COR-L47 (cell line): ENCODE measurements around the gene MTHFD2.
A peak's percentile ranks its signal among the peaks of the same experiment; 100 is the strongest.
"Not testable (repeated sequence)": the region's sequence is repeated elsewhere in the genome, so short reads cannot be mapped to it uniquely, and the experiment has no call there.

Experiments
- DNase-seq: peaks from one replicate; lab custom pipeline; 2025; lab: John Stamatoyannopoulos, UW

The MTHFD2 gene

GRCh38 chr2:74228772-74229171 lies 30.4 kb downstream of the MTHFD2 start:
- DNase-seq, result no peak

DNA sequence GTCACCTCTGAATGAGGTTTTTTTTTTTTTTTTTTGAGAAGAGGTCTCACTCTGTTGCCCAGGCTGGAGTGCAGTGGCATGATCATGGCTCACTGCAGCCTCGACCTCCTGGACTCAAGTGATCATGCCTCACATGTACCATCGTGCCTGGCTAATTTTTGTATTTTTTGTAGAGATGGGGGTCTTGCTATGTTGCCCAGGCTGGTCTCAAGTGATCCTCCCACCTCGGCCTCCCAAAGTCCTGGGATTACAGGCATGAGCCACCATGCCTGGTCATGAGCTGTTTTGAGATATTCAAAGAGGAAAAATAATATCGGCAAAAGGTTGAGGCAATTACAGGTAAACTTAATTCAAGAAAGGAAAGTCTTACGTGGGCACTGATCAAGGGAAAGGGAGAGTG lies 31.4 kb downstream of the MTHFD2 start:
- DNase-seq, result not testable (repeated sequence)

DNA sequence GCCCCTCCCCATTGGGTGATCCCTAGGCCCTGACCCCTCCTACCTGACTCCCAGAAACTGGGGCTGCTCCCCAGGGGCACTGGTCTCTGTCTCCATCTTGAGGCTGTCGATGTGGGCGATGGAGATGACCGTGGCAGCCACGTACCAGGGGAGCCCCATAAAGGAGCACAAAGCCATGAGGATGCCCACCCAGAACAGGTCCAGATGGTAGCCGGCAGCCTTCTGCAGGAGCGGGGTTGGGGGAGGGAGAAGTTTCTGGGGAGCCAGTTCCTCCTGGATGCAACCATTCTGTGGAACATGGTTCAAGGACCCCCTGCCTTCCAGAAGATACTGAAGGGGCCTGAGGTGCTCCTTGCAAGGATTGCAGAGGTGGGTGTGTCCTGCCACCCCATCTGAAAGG lies 34.0 kb downstream of the MTHFD2 start:
- DNase-seq, result no peak

- DNase-seq, result peak; percentile 46
Observed at GRCh38 chr2:74233648-74234047, 35.2 kb downstream of the MTHFD2 start.

DNA sequence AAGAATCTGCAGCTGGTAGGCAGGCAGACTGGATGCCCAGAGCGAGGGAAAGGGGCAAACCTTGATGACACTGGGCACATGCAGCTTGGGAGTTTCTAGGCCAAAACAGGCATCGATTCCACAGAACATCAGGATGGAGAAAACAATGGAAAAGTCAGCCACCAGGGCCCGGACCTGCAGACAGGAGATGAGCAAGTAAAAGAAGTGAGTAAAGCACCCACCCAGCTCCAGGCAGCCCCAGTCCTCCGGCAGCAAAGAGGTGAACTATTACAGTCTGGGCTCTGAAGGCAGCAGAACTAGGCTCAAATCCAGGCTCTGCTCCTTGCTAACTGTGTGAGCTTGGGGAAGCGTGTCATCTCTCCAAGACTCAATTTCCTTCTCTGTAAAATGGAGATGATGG lies 36.6 kb downstream of the MTHFD2 start:
- DNase-seq, result no peak

DNA sequence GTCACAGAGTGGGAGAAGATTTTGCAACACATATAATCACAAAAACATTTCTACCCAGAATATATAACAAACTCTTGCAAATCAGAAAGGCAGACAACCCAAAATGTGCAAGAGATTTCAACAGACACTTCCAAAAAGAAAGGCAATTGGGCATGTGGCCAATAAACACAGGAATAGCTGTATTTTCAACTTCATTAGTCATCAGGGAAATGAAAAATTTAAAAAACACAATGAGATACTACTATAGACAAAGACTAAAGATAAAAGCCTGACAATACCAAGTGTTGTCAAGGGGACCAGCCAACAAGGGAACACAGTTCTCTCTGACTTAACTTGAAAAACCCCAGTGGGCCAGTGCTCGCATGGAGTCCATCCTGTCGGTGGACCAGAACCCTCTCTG lies 40.5 kb downstream of the MTHFD2 start:
- DNase-seq, result no peak

GRCh38 chr2:74239346-74239745 lies 40.9 kb downstream of the MTHFD2 start:
- DNase-seq, result no peak

GRCh38 chr2:74242354-74243071 lies 44.1 kb downstream of the MTHFD2 start:
- DNase-seq, result no peak

- DNase-seq, result no peak
Observed at GRCh38 chr2:74244286-74244685, 45.9 kb downstream of the MTHFD2 start.

GRCh38 chr2:74246496-74247195 lies 48.2 kb downstream of the MTHFD2 start:
- DNase-seq, result no peak

DNA sequence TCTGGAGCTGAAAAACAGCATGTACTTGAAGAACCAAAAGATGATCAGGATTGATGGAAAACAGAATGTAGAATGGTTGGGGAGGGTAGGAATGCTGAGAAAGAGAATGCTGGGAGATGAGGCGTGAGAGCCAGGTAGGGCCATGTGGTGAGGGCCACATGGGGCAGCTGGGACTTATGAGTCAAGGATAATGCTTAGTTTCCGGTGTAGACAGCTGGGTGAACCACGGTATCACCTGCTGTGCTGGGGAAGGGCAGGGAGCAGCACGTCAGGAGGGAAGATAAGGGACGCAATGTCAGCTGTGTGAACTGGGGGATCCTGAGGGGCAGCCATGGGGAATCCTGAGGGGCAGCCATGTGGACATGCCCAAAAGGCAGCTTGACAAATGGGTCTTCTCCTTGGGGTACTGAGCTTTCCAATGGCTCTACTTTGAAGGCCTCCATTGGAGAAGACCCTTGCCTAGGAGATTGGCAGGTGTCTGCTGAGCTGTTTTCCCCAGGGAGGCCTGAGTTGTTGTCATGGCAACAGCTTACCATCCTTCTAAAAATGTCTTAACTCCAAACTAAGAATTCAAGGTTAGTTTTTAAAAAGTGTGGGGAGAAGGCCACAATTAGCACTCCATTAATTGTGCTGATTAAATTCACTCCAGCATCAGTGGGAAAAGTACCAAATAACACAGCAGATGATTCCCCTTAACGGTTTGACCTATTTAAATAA lies 51.1 kb downstream of the MTHFD2 start:
- no peak for DNase-seq

- peak; percentile 53 for DNase-seq
Observed at GRCh38 chr2:74250189-74250631, 51.8 kb downstream of the MTHFD2 start.

DNA sequence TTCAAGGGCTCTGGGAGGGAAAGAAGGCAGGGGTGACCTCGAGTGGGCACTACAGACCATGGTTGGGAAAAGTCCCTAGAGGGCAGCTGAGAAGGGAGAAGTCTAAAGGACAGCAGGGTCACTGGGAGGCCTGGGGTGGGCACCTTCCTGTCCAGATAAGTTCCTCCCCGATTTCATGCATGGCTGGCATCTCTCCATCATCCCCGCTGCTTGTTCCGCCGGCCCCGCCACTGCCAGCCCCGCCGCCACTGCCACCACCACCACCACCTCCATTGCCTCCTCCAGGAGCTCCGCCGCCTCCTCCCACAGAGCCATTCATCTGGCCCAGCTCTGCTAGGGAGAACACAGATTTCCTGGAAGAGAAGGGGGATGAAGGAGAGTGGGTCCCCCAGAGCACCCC lies 53.6 kb downstream of the MTHFD2 start:
- DNase-seq, result no peak

DNA sequence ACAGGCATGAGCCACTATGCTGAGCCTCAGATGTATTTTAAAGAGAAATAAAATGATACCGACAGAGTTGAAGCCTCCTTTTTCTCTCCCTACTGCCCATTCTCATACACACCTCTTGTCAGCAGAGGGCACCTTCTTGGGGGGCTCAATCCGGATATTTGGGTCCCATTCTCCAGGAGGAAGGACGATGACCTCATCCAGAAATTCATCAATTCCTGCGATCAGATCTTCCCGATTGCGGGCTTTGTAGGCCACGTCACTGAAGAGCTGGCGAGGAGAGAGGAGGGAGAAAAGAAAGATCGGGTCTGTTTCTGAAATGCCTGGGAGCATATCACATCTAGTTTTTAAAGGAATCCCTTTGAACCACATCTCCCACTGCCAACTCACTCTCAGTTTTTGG lies 54.4 kb downstream of the MTHFD2 start:
- no peak for DNase-seq

GRCh38 chr2:74253306-74253970 lies 55.0 kb downstream of the MTHFD2 start:
- DNase-seq, result no peak

GRCh38 chr2:74253971-74254310 lies 55.5 kb downstream of the MTHFD2 start:
- no peak for DNase-seq

DNA sequence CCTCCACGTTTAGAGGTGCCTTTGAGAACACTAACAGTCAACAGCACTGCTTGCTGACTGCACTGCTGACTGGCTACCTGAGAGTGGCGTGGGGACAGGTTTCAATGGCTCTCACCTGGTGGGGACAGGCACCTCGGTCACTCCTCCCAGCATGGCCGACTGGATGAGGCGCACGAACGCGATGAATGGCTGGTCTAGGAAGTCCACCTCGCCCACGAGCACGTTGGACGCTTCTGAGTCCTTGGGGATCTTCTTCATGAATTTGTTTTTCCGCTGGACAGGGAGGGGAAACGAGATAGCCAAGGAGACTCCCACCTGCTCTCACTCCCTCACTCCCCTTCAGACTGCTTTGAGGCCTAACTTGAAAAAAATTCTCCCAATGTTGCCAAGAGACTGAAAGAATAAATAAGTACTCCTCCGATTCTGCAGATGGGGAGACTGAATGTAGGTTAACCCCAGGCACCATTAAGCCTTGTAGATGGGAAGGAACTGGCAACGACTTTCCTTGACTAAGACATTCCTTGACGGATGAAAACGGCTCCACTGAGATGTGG lies 57.3 kb downstream of the MTHFD2 start:
- no peak for DNase-seq

- DNase-seq, result no peak
Observed at GRCh38 chr2:74259191-74259590, 60.8 kb downstream of the MTHFD2 start.

GRCh38 chr2:74259733-74260132 lies 61.3 kb downstream of the MTHFD2 start:
- no peak for DNase-seq

GRCh38 chr2:74260495-74260894 lies 62.1 kb downstream of the MTHFD2 start:
- DNase-seq, result no peak

DNA sequence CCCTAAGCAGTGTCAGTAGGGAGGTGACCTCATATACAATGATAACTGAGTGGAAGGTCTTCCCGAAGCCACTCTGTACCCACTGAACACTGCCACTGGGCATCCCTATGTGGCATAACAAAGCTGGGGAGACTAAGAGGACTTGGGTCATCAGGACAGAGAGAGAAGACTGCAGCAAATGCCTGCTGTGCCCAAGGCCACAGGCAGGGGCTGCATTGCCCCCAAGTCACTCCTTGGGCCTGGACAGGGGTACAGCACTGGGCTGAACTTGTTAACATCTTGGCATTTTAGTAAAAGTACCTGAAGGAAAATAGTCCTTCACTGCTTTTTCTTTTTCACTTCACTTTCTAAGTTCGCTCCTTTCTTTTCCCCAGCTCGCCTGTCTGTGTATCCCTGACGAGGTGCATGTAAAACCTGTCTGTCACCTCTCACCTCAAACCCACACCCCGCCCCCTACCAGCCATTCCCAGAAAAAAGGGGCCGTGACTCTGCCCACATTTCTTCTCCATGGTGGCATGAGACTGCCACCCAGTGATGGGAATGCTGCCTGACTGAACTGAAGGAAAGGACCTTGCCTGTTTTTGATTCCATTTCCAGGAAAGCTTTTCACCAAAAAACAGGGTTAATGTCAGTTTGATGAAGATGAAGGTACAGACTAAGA lies 62.9 kb downstream of the MTHFD2 start:
- peak; percentile 24 for DNase-seq

DNA sequence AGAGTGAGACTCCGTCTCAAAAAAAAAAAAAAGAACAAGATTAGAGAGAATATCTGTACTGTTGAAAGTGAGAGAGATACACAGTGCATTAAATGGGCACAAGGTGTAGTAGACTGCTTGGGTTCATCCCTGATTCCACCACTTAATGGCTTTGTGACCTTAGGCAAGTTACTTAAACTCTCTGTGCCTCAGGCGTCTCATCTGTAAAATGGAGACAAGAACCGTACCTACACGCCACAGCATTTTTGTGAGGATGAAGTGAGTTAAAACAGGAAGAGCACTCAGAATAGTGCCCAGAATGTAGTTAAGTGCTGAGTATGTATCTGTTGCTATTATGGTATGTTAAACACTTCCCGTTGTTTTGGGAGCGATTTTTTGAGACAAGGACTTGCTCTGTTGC lies 64.3 kb downstream of the MTHFD2 start:
- DNase-seq, result no peak
